K562 (cell line): ENCODE results near the gene CDC42EP1. TPM values are rescaled to one million over a fixed set of nuclear protein-coding genes. Genes with fewer than 3 reads are reported as not detected.
A peak's percentile ranks its signal among the peaks of the same experiment; 100 is the strongest.

Experiments
- CHD1 ChIP-seq: fragments of 200-600 bp; sonication (generic); IDR thresholded peaks from one replicate; pipeline ENCODE4 v1.6.1; 2012; ENCODE audit warnings: mild to moderate bottlenecking, moderate library complexity, low read length, inconsistent platforms
- EP400 ChIP-seq: fragments of 450-650 bp; IDR thresholded peaks from 2 replicates; pipeline ENCODE4 v1.6.1; 2017; ENCODE audit warnings: antibody characterized with exemption, mild to moderate bottlenecking, moderate library complexity
- NBN ChIP-seq: fragments of 450-650 bp; IDR thresholded peaks from 2 replicates; pipeline ENCODE4 v1.6.1; 2016; ENCODE audit warnings: low read depth, mild to moderate bottlenecking
- NRF1 ChIP-seq, 2 experiments: fragments of 450-650 bp; IDR thresholded peaks in 1 of 2; conservative IDR thresholded peaks in 1 of 2; 2 replicates each; pipeline ENCODE4 v1.6.1; 2014; ENCODE audit warnings: mild to moderate bottlenecking in 2 of 2
- RHOXF2B ChIP-seq: fragments of 250-450 bp; sonication (Bioruptor Pico); conservative IDR thresholded peaks from 2 replicates; pipeline ENCODE4 v1.5.1; 2021
- SIN3A ChIP-seq, 2 experiments: fragments of 150-350 bp in 1 of 2; IDR thresholded peaks; 2 replicates each; pipeline ENCODE4 v1.6.1; 2011 to 2016; ENCODE audit warnings: borderline replicate concordance in 2 of 2, low read depth in 2 of 2, low read length in 2 of 2, mild to moderate bottlenecking in 2 of 2, moderate library complexity in 2 of 2; ENCODE audit not compliant: control insufficient read depth in 1 of 2
- SMC3 ChIP-seq: conservative IDR thresholded peaks from 2 replicates; pipeline ENCODE4 v1.6.1; 2011; ENCODE audit warnings: low read depth, low read length, improper control_type of control experiment; ENCODE audit not compliant: insufficient read depth
- TAL1 ChIP-seq: fragments of 450-650 bp; IDR thresholded peaks from 2 replicates; pipeline ENCODE4 v1.6.1; 2016; ENCODE audit warnings: mild to moderate bottlenecking
- ZBED1 ChIP-seq: IDR thresholded peaks from 2 replicates; pipeline ENCODE4 v1.6.1; 2014
- polyA plus RNA-seq, 8 experiments: library from polyadenylated mRNA; depleted of rRNA in 4 of 8; stranded (reverse) in 5 of 8; unstranded in 3 of 8; fragments of >200 nt; fragmentation: Nextera tagmentation in 2 of 8; fragmentation: Illumina TruSeq in 1 of 8; extraction: Ambion mirVana in 2 of 8; extraction: Trizol in 1 of 8; gene quantifications; 2 replicates each; pipeline versions ENCODE4 v1.2.1 to v1.2.3, GENCODE V29; 2011 to 2014; ENCODE audit warnings: inconsistent platforms in 1 of 8, missing spikeins in 1 of 8
- total RNA-seq, 7 experiments: library from RNA; depleted of rRNA in 6 of 7; stranded (reverse); fragments of >200 nt in 6 of 7; fragmentation: Illumina TruSeq in 2 of 7; extraction: Trizol in 2 of 7; gene quantifications; 2 replicates each; pipeline versions ENCODE4 v1.2.1 to v1.2.3, GENCODE V29; 2011 to 2021; ENCODE audit warnings: low replicate concordance in 1 of 7
- TF ChIP-seq, protein P1 (sequence below): fragments of 250-450 bp; sonication (Bioruptor Pico); IDR thresholded peaks from 2 replicates; pipeline ENCODE4 v1.4.0; 2020; ENCODE audit warnings: mild to moderate bottlenecking, moderate library complexity, borderline replicate concordance
- TF ChIP-seq, protein P2 (sequence below): fragments of 450-650 bp; IDR thresholded peaks from 2 replicates; pipeline ENCODE4 v1.7.0; 2016; ENCODE audit warnings: borderline replicate concordance
- TF ChIP-seq, protein P3 (sequence below): sonication (generic); formaldehyde crosslinking; IDR thresholded peaks from 2 replicates; pipeline ENCODE4 v1.8.1; 2022; ENCODE audit warnings: missing genetic modification reagents
- TF ChIP-seq, protein P4 (sequence below): fragments of 200-800 bp; sonication (Bioruptor generic); IDR thresholded peaks from 2 replicates; pipeline ENCODE4 v1.6.1; 2017; ENCODE audit warnings: missing genetic modification characterization, missing compliant biosample characterization
- TF ChIP-seq, protein P5 (sequence below): fragments of 450-650 bp; IDR thresholded peaks from 2 replicates; pipeline ENCODE4 v1.7.1; 2018; ENCODE audit warnings: mild to moderate bottlenecking, low read depth; ENCODE audit not compliant: partially characterized antibody
- TF ChIP-seq, protein P6 (sequence below): fragments of 450-650 bp; conservative IDR thresholded peaks from 2 replicates; pipeline ENCODE4 v1.6.1; 2016; ENCODE audit warnings: missing genetic modification characterization, low read depth, mild to moderate bottlenecking, missing compliant biosample characterization, moderate library complexity

Gene CDC42EP1
- total and polyA plus RNA-seq, 9 of the 15 experiments (the other 6 are each of a cell fraction or from before 2014, with no cell fraction given) = 0.67 to 70.2 (median 7.3) TPM

DNA sequence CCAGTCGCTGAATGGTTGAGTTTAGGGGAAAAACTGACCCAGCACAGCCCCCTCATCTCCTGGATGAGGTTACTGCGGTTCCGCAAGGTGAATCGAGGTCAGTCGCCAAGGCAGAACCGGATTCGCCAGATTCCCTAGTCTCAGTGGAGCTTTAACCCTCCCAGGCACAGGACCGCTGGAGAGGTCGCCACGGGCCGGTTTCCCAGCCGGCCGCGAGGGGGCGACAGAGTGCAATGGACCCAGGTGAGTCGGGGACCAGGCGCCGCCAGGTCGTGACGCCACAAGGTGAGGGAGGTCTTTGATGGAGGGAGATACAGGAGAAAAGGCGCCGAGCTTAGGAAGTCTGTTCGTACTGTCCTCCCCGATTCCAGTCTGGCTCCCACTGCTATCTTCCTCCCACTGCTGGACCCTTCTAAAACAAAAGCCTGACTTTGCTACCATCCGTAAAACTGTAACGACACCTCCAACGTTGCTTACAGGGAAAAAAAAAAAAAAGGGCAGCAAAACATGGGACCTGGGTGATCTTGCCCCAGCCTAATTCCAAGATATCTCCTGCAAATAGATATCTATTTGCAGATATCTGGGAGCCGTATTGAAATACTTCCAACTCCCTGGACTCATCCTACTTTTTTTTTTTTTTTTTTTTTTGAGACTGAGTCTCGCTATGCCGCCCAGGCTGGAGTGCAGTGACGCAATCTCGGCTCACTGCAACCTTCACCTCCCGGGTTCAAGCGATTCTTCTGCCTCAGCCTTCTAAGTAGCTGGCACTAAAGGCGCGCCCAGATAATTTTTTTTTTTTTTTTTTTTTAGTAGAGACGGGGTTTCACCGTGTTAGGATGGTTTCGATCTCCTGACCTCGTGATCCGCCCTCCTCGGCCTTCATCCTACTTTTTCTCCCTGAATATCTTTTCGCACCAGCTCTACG is 47.0 kb downstream of the CDC42EP1 start (continued):
- TF ChIP-seq ZBED1 (no peak), TAL1 (no peak), SMC3 (peak; percentile 46; the same call in 1 of the 2 replicates), RHOXF2B (CRISPR knock-in tag) (no peak), SIN3A (IDR thresholded peaks at IDR 0.05; ENCODE audit: borderline replicate concordance in 2 of 2, control insufficient read depth in 1 of 2, low read depth in 2 of 2, low read length in 2 of 2) (no peak), NRF1 (conservative IDR thresholded peaks at IDR 0.05 in 1 of 2, IDR thresholded peaks at IDR 0.05 in 1 of 2) (no peak), CHD1 (no peak), NBN (0 out of 2 replicates have a peak, but pooled peaks have one; percentile 15), EP400 (no peak)
- TF ChIP-seq, protein P1, sequence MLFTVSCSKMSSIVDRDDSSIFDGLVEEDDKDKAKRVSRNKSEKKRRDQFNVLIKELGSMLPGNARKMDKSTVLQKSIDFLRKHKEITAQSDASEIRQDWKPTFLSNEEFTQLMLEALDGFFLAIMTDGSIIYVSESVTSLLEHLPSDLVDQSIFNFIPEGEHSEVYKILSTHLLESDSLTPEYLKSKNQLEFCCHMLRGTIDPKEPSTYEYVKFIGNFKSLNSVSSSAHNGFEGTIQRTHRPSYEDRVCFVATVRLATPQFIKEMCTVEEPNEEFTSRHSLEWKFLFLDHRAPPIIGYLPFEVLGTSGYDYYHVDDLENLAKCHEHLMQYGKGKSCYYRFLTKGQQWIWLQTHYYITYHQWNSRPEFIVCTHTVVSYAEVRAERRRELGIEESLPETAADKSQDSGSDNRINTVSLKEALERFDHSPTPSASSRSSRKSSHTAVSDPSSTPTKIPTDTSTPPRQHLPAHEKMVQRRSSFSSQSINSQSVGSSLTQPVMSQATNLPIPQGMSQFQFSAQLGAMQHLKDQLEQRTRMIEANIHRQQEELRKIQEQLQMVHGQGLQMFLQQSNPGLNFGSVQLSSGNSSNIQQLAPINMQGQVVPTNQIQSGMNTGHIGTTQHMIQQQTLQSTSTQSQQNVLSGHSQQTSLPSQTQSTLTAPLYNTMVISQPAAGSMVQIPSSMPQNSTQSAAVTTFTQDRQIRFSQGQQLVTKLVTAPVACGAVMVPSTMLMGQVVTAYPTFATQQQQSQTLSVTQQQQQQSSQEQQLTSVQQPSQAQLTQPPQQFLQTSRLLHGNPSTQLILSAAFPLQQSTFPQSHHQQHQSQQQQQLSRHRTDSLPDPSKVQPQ (CRISPR knock-in tag) = no peak
- TF ChIP-seq, protein P2, sequence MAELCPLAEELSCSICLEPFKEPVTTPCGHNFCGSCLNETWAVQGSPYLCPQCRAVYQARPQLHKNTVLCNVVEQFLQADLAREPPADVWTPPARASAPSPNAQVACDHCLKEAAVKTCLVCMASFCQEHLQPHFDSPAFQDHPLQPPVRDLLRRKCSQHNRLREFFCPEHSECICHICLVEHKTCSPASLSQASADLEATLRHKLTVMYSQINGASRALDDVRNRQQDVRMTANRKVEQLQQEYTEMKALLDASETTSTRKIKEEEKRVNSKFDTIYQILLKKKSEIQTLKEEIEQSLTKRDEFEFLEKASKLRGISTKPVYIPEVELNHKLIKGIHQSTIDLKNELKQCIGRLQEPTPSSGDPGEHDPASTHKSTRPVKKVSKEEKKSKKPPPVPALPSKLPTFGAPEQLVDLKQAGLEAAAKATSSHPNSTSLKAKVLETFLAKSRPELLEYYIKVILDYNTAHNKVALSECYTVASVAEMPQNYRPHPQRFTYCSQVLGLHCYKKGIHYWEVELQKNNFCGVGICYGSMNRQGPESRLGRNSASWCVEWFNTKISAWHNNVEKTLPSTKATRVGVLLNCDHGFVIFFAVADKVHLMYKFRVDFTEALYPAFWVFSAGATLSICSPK = no peak
- TF ChIP-seq, protein P3, sequence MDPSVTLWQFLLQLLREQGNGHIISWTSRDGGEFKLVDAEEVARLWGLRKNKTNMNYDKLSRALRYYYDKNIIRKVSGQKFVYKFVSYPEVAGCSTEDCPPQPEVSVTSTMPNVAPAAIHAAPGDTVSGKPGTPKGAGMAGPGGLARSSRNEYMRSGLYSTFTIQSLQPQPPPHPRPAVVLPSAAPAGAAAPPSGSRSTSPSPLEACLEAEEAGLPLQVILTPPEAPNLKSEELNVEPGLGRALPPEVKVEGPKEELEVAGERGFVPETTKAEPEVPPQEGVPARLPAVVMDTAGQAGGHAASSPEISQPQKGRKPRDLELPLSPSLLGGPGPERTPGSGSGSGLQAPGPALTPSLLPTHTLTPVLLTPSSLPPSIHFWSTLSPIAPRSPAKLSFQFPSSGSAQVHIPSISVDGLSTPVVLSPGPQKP = no peak
- TF ChIP-seq, protein P4, sequence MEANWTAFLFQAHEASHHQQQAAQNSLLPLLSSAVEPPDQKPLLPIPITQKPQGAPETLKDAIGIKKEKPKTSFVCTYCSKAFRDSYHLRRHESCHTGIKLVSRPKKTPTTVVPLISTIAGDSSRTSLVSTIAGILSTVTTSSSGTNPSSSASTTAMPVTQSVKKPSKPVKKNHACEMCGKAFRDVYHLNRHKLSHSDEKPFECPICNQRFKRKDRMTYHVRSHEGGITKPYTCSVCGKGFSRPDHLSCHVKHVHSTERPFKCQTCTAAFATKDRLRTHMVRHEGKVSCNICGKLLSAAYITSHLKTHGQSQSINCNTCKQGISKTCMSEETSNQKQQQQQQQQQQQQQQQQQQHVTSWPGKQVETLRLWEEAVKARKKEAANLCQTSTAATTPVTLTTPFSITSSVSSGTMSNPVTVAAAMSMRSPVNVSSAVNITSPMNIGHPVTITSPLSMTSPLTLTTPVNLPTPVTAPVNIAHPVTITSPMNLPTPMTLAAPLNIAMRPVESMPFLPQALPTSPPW (CRISPR knock-in tag) = no peak
- TF ChIP-seq, protein P5, sequence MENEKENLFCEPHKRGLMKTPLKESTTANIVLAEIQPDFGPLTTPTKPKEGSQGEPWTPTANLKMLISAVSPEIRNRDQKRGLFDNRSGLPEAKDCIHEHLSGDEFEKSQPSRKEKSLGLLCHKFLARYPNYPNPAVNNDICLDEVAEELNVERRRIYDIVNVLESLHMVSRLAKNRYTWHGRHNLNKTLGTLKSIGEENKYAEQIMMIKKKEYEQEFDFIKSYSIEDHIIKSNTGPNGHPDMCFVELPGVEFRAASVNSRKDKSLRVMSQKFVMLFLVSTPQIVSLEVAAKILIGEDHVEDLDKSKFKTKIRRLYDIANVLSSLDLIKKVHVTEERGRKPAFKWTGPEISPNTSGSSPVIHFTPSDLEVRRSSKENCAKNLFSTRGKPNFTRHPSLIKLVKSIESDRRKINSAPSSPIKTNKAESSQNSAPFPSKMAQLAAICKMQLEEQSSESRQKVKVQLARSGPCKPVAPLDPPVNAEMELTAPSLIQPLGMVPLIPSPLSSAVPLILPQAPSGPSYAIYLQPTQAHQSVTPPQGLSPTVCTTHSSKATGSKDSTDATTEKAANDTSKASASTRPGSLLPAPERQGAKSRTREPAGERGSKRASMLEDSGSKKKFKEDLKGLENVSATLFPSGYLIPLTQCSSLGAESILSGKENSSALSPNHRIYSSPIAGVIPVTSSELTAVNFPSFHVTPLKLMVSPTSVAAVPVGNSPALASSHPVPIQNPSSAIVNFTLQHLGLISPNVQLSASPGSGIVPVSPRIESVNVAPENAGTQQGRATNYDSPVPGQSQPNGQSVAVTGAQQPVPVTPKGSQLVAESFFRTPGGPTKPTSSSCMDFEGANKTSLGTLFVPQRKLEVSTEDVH = no peak
- TF ChIP-seq, protein P6, sequence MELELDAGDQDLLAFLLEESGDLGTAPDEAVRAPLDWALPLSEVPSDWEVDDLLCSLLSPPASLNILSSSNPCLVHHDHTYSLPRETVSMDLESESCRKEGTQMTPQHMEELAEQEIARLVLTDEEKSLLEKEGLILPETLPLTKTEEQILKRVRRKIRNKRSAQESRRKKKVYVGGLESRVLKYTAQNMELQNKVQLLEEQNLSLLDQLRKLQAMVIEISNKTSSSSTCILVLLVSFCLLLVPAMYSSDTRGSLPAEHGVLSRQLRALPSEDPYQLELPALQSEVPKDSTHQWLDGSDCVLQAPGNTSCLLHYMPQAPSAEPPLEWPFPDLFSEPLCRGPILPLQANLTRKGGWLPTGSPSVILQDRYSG = no peak
